ENCODE data around the gene ROGDI. TPM values are rescaled to one million over a fixed set of nuclear protein-coding genes. Genes with fewer than 3 reads are reported as not detected.

Gene ROGDI
- total and polyA plus RNA-seq, 2 donors from 2014 or later: 20.8 to 86.1 TPM

DNA sequence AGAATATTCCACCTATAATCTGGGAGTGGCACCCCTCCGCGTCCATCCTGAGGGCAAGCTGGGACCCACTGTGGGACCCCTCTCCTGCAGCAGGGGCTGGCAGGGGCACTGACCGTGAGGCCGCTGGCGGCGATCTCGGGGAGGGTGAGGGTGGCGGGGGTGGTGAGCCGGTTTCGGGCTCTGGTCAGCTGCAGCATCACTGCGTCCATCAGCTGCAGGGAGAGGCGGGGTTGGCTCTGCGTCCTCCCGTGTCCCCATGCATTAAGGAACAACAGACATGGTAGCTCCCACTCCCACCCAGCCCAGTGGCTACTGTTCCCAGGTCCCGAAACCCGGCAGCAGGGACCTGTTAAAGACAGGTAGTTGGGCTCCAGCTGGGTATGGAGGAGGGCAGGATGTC, 4.0 kb downstream of the ROGDI start:
- DNase-seq (peak in 1 of 5 donors; percentile 71), FAIRE-seq (no peak)
- TF ChIP-seq, protein P1, sequence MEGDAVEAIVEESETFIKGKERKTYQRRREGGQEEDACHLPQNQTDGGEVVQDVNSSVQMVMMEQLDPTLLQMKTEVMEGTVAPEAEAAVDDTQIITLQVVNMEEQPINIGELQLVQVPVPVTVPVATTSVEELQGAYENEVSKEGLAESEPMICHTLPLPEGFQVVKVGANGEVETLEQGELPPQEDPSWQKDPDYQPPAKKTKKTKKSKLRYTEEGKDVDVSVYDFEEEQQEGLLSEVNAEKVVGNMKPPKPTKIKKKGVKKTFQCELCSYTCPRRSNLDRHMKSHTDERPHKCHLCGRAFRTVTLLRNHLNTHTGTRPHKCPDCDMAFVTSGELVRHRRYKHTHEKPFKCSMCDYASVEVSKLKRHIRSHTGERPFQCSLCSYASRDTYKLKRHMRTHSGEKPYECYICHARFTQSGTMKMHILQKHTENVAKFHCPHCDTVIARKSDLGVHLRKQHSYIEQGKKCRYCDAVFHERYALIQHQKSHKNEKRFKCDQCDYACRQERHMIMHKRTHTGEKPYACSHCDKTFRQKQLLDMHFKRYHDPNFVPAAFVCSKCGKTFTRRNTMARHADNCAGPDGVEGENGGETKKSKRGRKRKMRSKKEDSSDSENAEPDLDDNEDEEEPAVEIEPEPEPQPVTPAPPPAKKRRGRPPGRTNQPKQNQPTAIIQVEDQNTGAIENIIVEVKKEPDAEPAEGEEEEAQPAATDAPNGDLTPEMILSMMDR (IDR thresholded peaks at IDR 0.05; ENCODE audit: borderline replicate concordance, extremely low read depth, insufficient read depth): no peak
- Histone ChIP-seq H3K9me3 (ENCODE audit: control insufficient read depth in 2 of 3, insufficient read depth in 1 of 3, low read length in 3 of 3) (no peaks in the 10 kb centered on the region), H3K27me3 (ENCODE audit: control insufficient read depth, insufficient read depth, low read length) (no peaks in the 10 kb centered on the region), H3K36me3 (ENCODE audit: control insufficient read depth in 2 of 3, insufficient read depth in 3 of 3, low read length in 3 of 3) (peaks cover 0 to 10% (median 2%) of the 10 kb centered on the region in 3 donors), H3K9ac (ENCODE audit: low read length in 3 of 3) (no peak overlapping the region), H3K27ac (ENCODE audit: low read depth in 2 of 2, low read length in 2 of 2) (no peak overlapping the region), H3K4me3 (ENCODE audit: low read length in 3 of 3) (no peak overlapping the region), H3K4me1 (ENCODE audit: control insufficient read depth in 2 of 3, insufficient read depth in 2 of 3, low read depth in 1 of 3, low read length in 3 of 3) (peaks cover 0 to 14% (median 0%) of the 10 kb centered on the region in 3 donors)
- intact Hi-C loops (cut with DNase I): no loop called here

DNA sequence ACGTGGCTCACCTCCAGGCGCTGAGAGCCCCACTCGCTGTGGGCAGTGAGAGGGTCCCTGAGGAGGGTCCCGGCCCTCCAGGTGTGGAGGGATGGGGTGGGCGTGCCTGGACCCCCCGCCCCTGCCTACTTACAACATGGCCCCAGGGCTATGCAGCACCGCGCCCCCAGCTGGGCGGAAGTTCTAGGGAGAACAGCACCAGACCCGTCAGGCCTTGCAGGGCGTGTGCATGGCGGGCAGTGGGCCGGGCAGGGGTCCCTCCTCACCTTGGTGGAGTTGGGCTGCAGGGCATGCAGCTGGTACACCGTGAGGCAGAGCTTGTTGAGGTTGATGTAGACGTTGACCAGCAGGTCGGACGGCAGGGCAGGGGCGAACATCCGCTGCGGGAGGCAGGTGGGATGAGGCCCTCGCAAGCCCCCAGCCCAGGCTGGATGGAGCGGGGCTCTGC, 4.6 kb downstream of the ROGDI start:
- Histone ChIP-seq H3K9ac (ENCODE audit: low read length in 3 of 3) (no peak overlapping the region), H3K4me1 (ENCODE audit: control insufficient read depth in 2 of 3, insufficient read depth in 2 of 3, low read depth in 1 of 3, low read length in 3 of 3) (peaks cover 0 to 14% (median 0%) of the 10 kb centered on the region in 3 donors), H3K9me3 (ENCODE audit: control insufficient read depth in 2 of 3, insufficient read depth in 1 of 3, low read length in 3 of 3) (no peaks in the 10 kb centered on the region), H3K4me3 (ENCODE audit: low read length in 3 of 3) (no peak overlapping the region), H3K27me3 (ENCODE audit: control insufficient read depth, insufficient read depth, low read length) (no peaks in the 10 kb centered on the region), H3K27ac (ENCODE audit: low read depth in 2 of 2, low read length in 2 of 2) (no peak overlapping the region), H3K36me3 (ENCODE audit: control insufficient read depth in 2 of 3, insufficient read depth in 3 of 3, low read length in 3 of 3) (peaks cover 0 to 10% (median 2%) of the 10 kb centered on the region in 3 donors)
- TF ChIP-seq, protein P1 (IDR thresholded peaks at IDR 0.05; ENCODE audit: borderline replicate concordance, extremely low read depth, insufficient read depth): no peak
- DNase-seq (peak in 1 of 5 donors; percentile 68), FAIRE-seq (no peak)
- intact Hi-C loops (cut with DNase I): no loop called here

DNA sequence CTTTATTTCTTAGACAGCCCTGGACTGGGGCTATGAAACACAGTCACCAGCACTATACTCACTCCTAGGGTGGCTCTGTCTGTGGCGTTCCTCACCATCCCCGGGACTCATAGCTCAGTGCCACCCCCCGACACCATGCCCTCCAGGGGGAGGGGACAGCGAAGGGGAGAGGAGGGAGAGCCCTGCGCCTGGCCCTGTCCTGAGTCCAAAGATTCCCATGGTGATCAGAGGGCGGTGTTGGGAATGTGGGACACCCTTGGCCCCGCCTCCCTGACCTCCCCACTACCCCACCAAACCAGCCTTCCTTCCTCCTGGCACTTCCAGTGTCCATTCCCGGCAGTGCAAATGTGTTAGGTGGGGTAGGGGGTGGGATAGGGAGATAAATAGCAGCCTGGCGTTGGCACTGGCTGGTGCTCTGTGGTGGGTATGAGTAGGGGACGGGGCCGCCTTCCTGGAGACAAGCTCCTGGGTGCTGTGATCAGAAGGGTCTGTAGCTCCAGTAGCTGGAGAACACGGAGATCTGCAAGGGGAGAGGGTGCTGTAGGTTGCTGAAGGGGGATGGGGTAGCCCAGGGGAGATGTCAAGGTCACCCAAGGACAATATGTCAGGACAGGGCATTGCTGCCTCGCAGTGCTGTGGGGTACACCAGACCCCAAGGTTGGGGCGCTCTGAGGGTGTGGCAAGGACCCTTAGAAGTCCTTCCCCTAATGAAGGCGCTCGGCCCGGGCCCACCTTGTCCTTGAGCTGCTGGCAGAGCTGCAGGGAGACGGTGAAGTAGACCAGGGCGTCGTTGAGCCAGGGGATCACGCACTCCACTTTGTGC, 5.2 kb downstream of the ROGDI start:
- peaks cover 0 to 10% (median 2%) of the 10 kb centered on the region in 3 donors for H3K36me3 ChIP-seq (ENCODE audit: control insufficient read depth in 2 of 3, insufficient read depth in 3 of 3, low read length in 3 of 3)
- no peak overlapping the region for H3K9ac ChIP-seq (ENCODE audit: low read length in 3 of 3)
- H3K27me3 ChIP-seq (ENCODE audit: control insufficient read depth, insufficient read depth, low read length): no peaks in the 10 kb centered on the region
- intact Hi-C loops (cut with DNase I): no loop called here
- H3K27ac ChIP-seq (ENCODE audit: low read depth in 2 of 2, low read length in 2 of 2): no peak overlapping the region
- no peak overlapping the region for H3K4me3 ChIP-seq (ENCODE audit: low read length in 3 of 3)
- no peaks in the 10 kb centered on the region for H3K9me3 ChIP-seq (ENCODE audit: control insufficient read depth in 2 of 3, insufficient read depth in 1 of 3, low read length in 3 of 3)
- TF ChIP-seq, protein P1 (IDR thresholded peaks at IDR 0.05; ENCODE audit: borderline replicate concordance, extremely low read depth, insufficient read depth): no peak
- H3K4me1 ChIP-seq (ENCODE audit: control insufficient read depth in 2 of 3, insufficient read depth in 2 of 3, low read depth in 1 of 3, low read length in 3 of 3): peaks cover 0 to 14% (median 0%) of the 10 kb centered on the region in 3 donors
- FAIRE-seq (no peak), DNase-seq (peak in 1 of 5 donors; percentile 63)

Data from kidney (tissue), 14 donors.